Psoas muscle (tissue), 8 donors: ENCODE data around the gene DGCR6L. TPM values are rescaled to one million over a fixed set of nuclear protein-coding genes. Genes with fewer than 3 reads are reported as not detected.
"Not testable (repeated sequence)": the region's sequence is repeated elsewhere in the genome, so short reads cannot be mapped to it uniquely, and the experiment has no call there.

Experiments
- ATAC-seq, 4 donors: fragments of 200-7000 bp; cut with Tn5 transposase; one replicate each; pipeline ENCODE4 v1.9.1; 2020; ENCODE audit warnings: moderate library complexity in 3 of 4, mild to moderate bottlenecking in 2 of 4
- DNase-seq, 2 donors: peaks; one replicate each; pipeline ENCODE4 v3.0.0-alpha.2; 2020
- H3K27ac ChIP-seq: fragments of 200-600 bp; one replicate; pipeline ENCODE4 v1.8.0; 2022
- H3K27me3 ChIP-seq, 3 donors: fragments of 200-600 bp in 1 of 3; one replicate each; pipeline versions ENCODE4 v1.6.1 to v1.8.0; 2013 to 2022; ENCODE audit warnings: low read length in 2 of 3, mild to moderate bottlenecking in 2 of 3, moderate library complexity in 1 of 3; ENCODE audit not compliant: insufficient read depth in 3 of 3
- H3K36me3 ChIP-seq, 2 donors: fragments of 200-600 bp in 1 of 2; one replicate each; pipeline versions ENCODE4 v1.6.1 to v1.8.0; 2013 to 2022; ENCODE audit warnings: low read depth in 1 of 2, mild to moderate bottlenecking in 1 of 2, moderate library complexity in 1 of 2; ENCODE audit not compliant: insufficient read depth in 1 of 2
- H3K4me1 ChIP-seq: fragments of 200-600 bp; one replicate; pipeline ENCODE4 v1.8.0; 2022
- H3K4me3 ChIP-seq: fragments of 200-600 bp; one replicate; pipeline ENCODE4 v1.8.0; 2022; ENCODE audit warnings: mild to moderate bottlenecking
- H3K9me3 ChIP-seq: fragments of 200-600 bp; one replicate; pipeline ENCODE4 v1.8.0; 2022
- CTCF ChIP-seq: fragments of 200-600 bp; IDR thresholded peaks from one replicate; pipeline ENCODE4 v1.8.0; 2022; ENCODE audit warnings: antibody characterized with exemption
- WGBS, 3 donors: extraction: QIAGEN DNeasy Blood & Tissue Kit; methylation state at CpG; one replicate each; pipeline versions ENCODE4 v1.1.6 to v1.1.7; 2013; 5-methylcytosine and 5-hydroxymethylcytosine counted together
- intact Hi-C, 2 donors: fragments of 100-400 bp; cut with DNase I; formaldehyde crosslinking; loops; one replicate each; pipeline versions ENCODE4 v1.11.0 to v1.14.2; 2022
- polyA plus RNA-seq, 3 donors: library from polyadenylated mRNA; stranded (reverse); fragments of 200-250 nt; gene quantifications; one replicate each; pipeline ENCODE4 v1.2.3, GENCODE V29; 2013
- total RNA-seq, 4 donors: library from RNA; stranded (reverse); fragmentation: NEBNext Ultra II Directional in 2 of 4; extraction: Animal tissue kit (Norgen Biotek cat#: 25700) in 2 of 4; gene quantifications; one replicate each; pipeline versions ENCODE4 v1.2.1 to v1.2.4, GENCODE V29; 2021 to 2023
- donor health status: healthy with polysubstance abuse.
- donor health status: DM: no; HTN: no; CAD: no; lungs with moderate emphysema.
- donor health status: Bipolar disorder and iron deficiency.
- donor health status: healthy.
- donor health status: DM: yes; HTN: yes; CAD: no.
- donor health status: DM: no; HTN: no; CAD: no.
- donor health status: DM: no; HTN: no; CAD: no.
- donor health status: DM: yes; HTN: yes; CAD: no.

The DGCR6L gene
- total and polyA plus RNA-seq, 7 donors, result 33.2 to 87.2 (median 44.9) TPM

DNA sequence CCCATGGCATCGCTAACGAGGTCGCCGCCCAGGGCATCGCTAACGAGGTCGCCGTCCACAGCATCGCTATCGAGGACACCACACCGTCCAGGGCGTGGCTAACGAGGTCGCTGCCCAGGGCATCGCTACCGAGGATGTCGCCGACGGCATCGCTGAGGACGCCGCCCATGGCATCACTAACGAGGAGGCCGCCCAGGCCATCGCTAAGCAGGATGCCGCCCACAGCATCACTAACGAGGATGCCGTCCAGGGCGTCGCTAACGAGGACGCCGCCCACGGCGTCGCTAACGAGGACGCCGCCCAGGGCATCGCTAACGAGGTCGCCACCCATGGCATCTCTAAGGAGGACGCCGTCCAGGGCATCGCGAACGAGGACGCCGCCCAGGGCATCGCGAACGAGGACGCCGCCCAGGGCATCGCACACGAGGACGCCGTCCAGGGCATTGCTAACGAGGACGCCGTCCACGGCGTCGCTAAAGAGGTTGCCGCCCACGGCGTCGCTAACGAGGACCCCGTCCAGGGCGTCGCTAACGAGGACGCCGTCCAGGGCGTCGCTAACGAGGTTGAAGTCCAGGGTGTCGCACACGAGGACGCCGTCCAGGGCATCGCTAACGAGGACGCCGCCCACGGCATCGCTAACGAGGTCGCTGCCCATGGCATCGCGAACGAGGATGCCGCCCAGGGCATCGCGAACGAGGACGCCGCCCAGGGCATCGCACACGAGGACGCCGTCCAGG lies 38.8 kb upstream of the DGCR6L start:
- H3K36me3 ChIP-seq, intact Hi-C loops, H3K4me3 ChIP-seq, H3K4me1 ChIP-seq, ATAC-seq, H3K27me3 ChIP-seq, H3K9me3 ChIP-seq, H3K27ac ChIP-seq, DNase-seq: not testable (repeated sequence)
- 95 to 97% (median 97%) methylated on average over 41 to 103 of the region's 103 CpGs for WGBS, 3 donors

DNA sequence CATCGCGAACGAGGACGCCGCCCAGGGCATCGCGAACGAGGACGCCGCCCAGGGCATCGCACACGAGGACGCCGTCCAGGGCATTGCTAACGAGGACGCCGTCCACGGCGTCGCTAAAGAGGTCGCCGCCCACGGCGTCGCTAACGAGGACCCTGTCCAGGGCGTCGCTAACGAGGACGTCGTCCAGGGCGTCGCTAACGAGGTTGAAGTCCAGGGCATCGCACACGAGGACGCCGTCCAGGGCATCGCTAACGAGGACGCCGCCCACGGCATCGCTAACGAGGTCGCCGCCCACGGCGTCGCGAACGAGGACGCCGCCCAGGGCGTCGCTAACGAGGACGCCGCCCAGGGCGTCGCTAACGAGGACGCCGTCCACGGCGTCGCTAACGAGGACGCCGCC lies 38.1 kb upstream of the DGCR6L start:
- WGBS, 3 donors, result 94 to 96% (median 95%) methylated on average over 36 to 53 of the region's 70 CpGs
- ATAC-seq, H3K4me1 ChIP-seq: not testable (repeated sequence)

DNA sequence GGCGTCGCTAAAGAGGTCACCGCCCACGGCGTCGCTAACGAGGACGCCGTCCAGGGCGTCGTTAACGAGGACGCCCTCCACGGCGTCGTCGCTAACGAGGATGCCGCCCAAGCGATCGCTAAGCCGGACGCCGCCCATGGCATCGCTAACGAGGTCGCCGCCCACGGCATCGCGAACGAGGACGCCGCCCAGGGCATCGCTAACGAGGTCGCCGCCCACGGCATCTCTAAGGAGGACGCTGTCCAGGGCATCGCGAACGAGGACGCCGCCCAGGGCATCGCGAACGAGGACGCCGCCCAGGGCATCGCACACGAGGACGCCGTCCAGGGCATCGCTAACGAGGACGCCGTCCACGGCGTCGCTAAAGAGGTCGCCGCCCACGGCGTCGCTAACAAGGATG lies 37.0 kb upstream of the DGCR6L start:
- H3K4me1 ChIP-seq, H3K4me3 ChIP-seq, intact Hi-C loops, H3K27me3 ChIP-seq, ATAC-seq, DNase-seq, H3K9me3 ChIP-seq, H3K36me3 ChIP-seq, H3K27ac ChIP-seq: not testable (repeated sequence)
- WGBS, 3 donors, result 93 to 95% (median 93%) methylated on average over 3 to 66 of the region's 66 CpGs

More for the DNA sequence above, 38.1 kb upstream of the DGCR6L start:
- H3K36me3 ChIP-seq, DNase-seq, H3K4me3 ChIP-seq, H3K27ac ChIP-seq, H3K9me3 ChIP-seq, H3K27me3 ChIP-seq, intact Hi-C loops: not testable (repeated sequence)

- DNase-seq, H3K4me1 ChIP-seq, H3K9me3 ChIP-seq, H3K4me3 ChIP-seq, H3K36me3 ChIP-seq, H3K27me3 ChIP-seq, ATAC-seq, intact Hi-C loops, H3K27ac ChIP-seq: not testable (repeated sequence)
- WGBS, 3 donors, result 93 to 97% (median 95%) methylated on average over 72 to 96 of the region's 98 CpGs
These were observed 36.2 kb upstream of the DGCR6L start for GRCh38 chr22:20355939-20356636.

DNA sequence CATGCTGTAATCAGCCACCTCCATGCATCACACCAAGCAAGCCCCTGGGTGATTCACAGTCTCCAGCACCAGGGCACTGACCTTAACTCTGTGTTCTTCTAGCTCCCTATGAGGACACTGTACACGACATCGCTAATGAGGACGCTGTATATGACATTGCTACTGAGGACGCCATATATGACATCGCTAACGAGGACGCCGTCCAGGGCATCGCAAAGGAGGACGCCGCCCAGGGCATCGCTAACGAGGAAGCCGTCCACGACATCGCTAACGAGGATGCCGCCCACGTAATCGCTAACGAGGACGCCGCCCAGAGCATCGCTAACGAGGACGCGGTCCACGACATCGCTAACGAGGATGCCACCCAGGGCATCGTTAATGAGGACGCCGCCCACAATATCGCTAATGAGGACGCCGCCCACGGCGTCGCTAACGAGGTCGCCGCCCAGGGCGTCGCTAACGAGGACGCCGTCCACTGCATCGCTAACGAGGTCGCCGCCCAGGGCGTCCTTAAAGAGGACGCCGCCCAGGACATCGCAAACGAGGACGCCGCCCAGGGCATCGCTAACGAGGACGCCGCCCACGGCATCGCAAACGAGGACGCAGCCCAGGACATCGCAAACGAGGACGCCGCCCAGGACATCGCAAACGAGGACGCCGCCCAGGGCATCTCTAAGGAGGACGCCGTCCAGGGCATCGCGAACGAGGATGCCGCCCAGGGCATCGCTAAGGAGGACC lies 34.5 kb upstream of the DGCR6L start:
- 93 to 96% (median 95%) methylated on average over 75 to 81 of the region's 81 CpGs for WGBS, 3 donors
- no peak for DNase-seq
- intact Hi-C loops, result no loop called here
- H3K4me3 ChIP-seq, result no peak overlapping the region
- no peaks in the 10 kb centered on the region for H3K4me1 ChIP-seq
- TF ChIP-seq CTCF, result no peak
- no peaks in the 10 kb centered on the region for H3K27me3 ChIP-seq
- no peaks in the 10 kb centered on the region for H3K36me3 ChIP-seq
- ATAC-seq, result no peak
- H3K27ac ChIP-seq, result no peak overlapping the region
- no peaks in the 10 kb centered on the region for H3K9me3 ChIP-seq

GRCh38 chr22:20352536-20352935 lies 32.7 kb upstream of the DGCR6L start:
- H3K36me3 ChIP-seq, H3K27me3 ChIP-seq, H3K9me3 ChIP-seq, H3K4me1 ChIP-seq, ATAC-seq, H3K27ac ChIP-seq, DNase-seq, H3K4me3 ChIP-seq, intact Hi-C loops: not testable (repeated sequence)
- WGBS, 3 donors, result 72 to 87% (median 78%) methylated on average over 4 to 6 of the region's 6 CpGs

DNA sequence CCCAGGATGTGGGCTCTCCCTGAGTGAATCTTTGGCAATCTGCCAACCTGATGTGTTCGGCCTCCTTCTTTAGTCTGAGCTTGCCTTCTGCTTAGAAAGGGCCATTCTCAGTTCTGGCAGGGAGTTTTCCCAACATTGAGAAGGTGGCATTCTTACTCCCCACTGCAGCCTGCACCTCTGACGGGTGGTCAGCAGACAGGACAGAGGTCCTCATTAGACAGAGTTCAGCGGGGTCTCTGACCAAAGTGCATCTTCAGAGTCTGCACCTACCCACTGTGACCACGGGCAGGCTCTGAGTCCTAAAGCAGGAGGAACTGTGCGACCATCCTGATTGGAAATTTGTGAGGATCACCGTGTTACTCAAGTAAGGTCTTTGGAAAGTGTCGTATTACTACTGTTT lies 26.7 kb upstream of the DGCR6L start:
- WGBS, 3 donors, result 71 to 80% (median 74%) methylated on average over 3 of the region's 7 CpGs
- H3K27ac ChIP-seq, result not testable (repeated sequence)

GRCh38 chr22:20338291-20338690 lies 18.4 kb upstream of the DGCR6L start:
- H3K4me3 ChIP-seq, H3K27me3 ChIP-seq, H3K4me1 ChIP-seq, DNase-seq, ATAC-seq, H3K27ac ChIP-seq, H3K36me3 ChIP-seq, H3K9me3 ChIP-seq, intact Hi-C loops: not testable (repeated sequence)
- WGBS, 3 donors, result 74 to 85% (median 81%) methylated on average over 2 of the region's 2 CpGs

More for the DNA sequence above, 26.7 kb upstream of the DGCR6L start:
- intact Hi-C loops, H3K9me3 ChIP-seq, ATAC-seq, H3K27me3 ChIP-seq, H3K4me1 ChIP-seq, H3K4me3 ChIP-seq, H3K36me3 ChIP-seq, DNase-seq: not testable (repeated sequence)

DNA sequence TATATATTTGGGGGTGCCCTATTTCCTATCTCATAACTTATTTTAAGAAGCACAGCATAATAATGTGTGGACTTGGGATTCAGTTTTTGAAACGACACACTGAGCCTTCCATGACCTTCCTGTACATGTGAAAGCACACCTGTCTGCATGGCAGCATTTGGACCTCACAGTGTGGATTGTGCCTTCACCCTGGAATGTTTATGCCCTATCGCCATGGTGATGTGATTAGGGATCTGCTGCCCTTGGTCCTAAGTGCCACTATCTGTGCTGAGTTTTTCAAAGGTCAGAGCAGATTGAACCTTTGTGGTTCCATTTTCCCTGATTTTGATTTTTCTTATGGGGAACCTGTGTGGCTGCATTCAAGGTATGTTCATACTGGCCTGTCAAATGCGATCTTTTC lies 17.9 kb upstream of the DGCR6L start:
- H3K9me3 ChIP-seq, ATAC-seq, intact Hi-C loops, H3K4me1 ChIP-seq, H3K4me3 ChIP-seq, H3K27me3 ChIP-seq, H3K27ac ChIP-seq, H3K36me3 ChIP-seq: not testable (repeated sequence)
- 62 to 71% (median 69%) methylated on average over 2 to 3 of the region's 3 CpGs for whole genome bisulfite sequencing, 3 donors
- peak in 1 of 2 donors; percentile 20 for DNase-seq

DNA sequence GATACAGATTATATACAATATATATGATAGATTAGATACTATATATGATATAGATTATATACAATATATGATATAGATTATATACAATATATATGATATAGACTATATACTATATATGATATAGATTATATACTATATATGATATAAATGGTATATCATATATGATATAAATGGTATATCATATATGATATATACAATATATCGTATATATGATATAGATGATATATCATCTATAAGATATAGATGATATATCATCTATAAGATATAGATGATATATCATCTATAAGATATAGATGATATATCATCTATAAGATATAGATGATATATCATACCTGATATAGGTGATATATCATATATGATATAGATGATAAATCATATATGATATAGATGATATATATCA lies 16.7 kb upstream of the DGCR6L start:
- H3K36me3 ChIP-seq, H3K27ac ChIP-seq, intact Hi-C loops, H3K27me3 ChIP-seq, H3K4me3 ChIP-seq, H3K9me3 ChIP-seq, ATAC-seq, DNase-seq, H3K4me1 ChIP-seq: not testable (repeated sequence)
- 96 to 98% (median 96%) methylated on average over 1 of the region's 1 CpG for WGBS, 3 donors
